Measurements from ENCODE around the gene SHC2. TPM values are rescaled to one million over a fixed set of nuclear protein-coding genes. Genes with fewer than 3 reads are reported as not detected.
"Not testable (repeated sequence)": the region's sequence is repeated elsewhere in the genome, so short reads cannot be mapped to it uniquely, and the experiment has no call there.

SHC2 gene
- polyA plus RNA-seq, 4 donors, result 24.6 to 39.6 (median 29.3) TPM

GRCh38 chr19:408902-409515 lies 51.8 kb downstream of the SHC2 start, which contains the start of gene C2CD4C:
Gene C2CD4C (minus strand): TSS chr19:409147. CDS start chr19:408361, 786 bp downstream.
- no peak for DNase-seq (ENCODE audit: low read depth in 4 of 4, low spot score in 3 of 4)

- DNase-seq (ENCODE audit: low read depth in 4 of 4, low spot score in 3 of 4), result no peak
Observed at GRCh38 chr19:408441-408901, 52.4 kb downstream of the SHC2 start.

- no peak for DNase-seq (ENCODE audit: low read depth in 4 of 4, low spot score in 3 of 4)
Observed at GRCh38 chr19:407511-408440, 53.1 kb downstream of the SHC2 start.

GRCh38 chr19:406971-407510 lies 53.8 kb downstream of the SHC2 start:
- no peak for DNase-seq (ENCODE audit: low read depth in 4 of 4, low spot score in 3 of 4)

GRCh38 chr19:406135-406781 lies 54.6 kb downstream of the SHC2 start:
- no peak for DNase-seq (ENCODE audit: low read depth in 4 of 4, low spot score in 3 of 4)

GRCh38 chr19:405121-405965 lies 55.5 kb downstream of the SHC2 start:
- DNase-seq (ENCODE audit: low read depth in 4 of 4, low spot score in 3 of 4), result no peak

GRCh38 chr19:403221-404027 lies 57.4 kb downstream of the SHC2 start:
- DNase-seq (ENCODE audit: low read depth in 4 of 4, low spot score in 3 of 4), result no peak

- no peak for DNase-seq (ENCODE audit: low read depth in 4 of 4, low spot score in 3 of 4)
Observed at GRCh38 chr19:402786-403185, 58.0 kb downstream of the SHC2 start.

GRCh38 chr19:401866-402511 lies 58.8 kb downstream of the SHC2 start:
- DNase-seq (ENCODE audit: low read depth in 4 of 4, low spot score in 3 of 4), result no peak

- DNase-seq (ENCODE audit: low read depth in 4 of 4, low spot score in 3 of 4), result no peak
Observed at GRCh38 chr19:400976-401865, 59.6 kb downstream of the SHC2 start.

GRCh38 chr19:399370-399769 lies 61.5 kb downstream of the SHC2 start:
- no peak for DNase-seq (ENCODE audit: low read depth in 4 of 4, low spot score in 3 of 4)

- DNase-seq (ENCODE audit: low read depth in 4 of 4, low spot score in 3 of 4), result no peak
Observed at GRCh38 chr19:398719-399118, 62.1 kb downstream of the SHC2 start.

- no peak for DNase-seq (ENCODE audit: low read depth in 4 of 4, low spot score in 3 of 4)
Observed at GRCh38 chr19:397941-398706, 62.7 kb downstream of the SHC2 start.

- DNase-seq (ENCODE audit: low read depth in 4 of 4, low spot score in 3 of 4), result no peak
Observed at GRCh38 chr19:397321-397720, 63.5 kb downstream of the SHC2 start.

GRCh38 chr19:395467-395866 lies 65.4 kb downstream of the SHC2 start:
- DNase-seq (ENCODE audit: low read depth in 4 of 4, low spot score in 3 of 4), result no peak

- DNase-seq (ENCODE audit: low read depth in 4 of 4, low spot score in 3 of 4), result not testable (repeated sequence)
Observed at GRCh38 chr19:394857-395256, 66.0 kb downstream of the SHC2 start.

- not testable (repeated sequence) for DNase-seq (ENCODE audit: low read depth in 4 of 4, low spot score in 3 of 4)
Observed at GRCh38 chr19:393560-393959, 67.3 kb downstream of the SHC2 start.
